Omental fat pad (tissue), 4 donors: ENCODE measurements around the gene STH. TPM values are rescaled to one million over a fixed set of nuclear protein-coding genes. Genes with fewer than 3 reads are reported as not detected.
"Not testable (repeated sequence)": the region's sequence is repeated elsewhere in the genome, so short reads cannot be mapped to it uniquely, and the experiment has no call there.

Experiments used
- ATAC-seq: fragments of 150-250 bp; one replicate; pipeline ENCODE4 v1.9.1; 2016; ENCODE audit warnings: mild to moderate bottlenecking, moderate library complexity; ENCODE audit not compliant: low FRiP score
- DNase-seq: peaks from one replicate; pipeline ENCODE4 v3.0.0-alpha.2; 2019; ENCODE audit warnings: low spot score
- total RNA-seq, 4 donors: library from RNA; depleted of rRNA; stranded (reverse); fragments of >200 nt; gene quantifications; one replicate each; pipeline ENCODE4 v1.1.0, GENCODE V29; 2016
- TF ChIP-seq, protein P1 (sequence below), 3 donors: fragments of 450-650 bp; IDR thresholded peaks; one replicate each; pipeline ENCODE4 v1.5.1; 2016 to 2017; ENCODE audit warnings: antibody characterized with exemption in 3 of 3, mild to moderate bottlenecking in 3 of 3, moderate library complexity in 2 of 3

Gene STH
- total RNA-seq, 4 donors from 2014 or later = not detected

DNA sequence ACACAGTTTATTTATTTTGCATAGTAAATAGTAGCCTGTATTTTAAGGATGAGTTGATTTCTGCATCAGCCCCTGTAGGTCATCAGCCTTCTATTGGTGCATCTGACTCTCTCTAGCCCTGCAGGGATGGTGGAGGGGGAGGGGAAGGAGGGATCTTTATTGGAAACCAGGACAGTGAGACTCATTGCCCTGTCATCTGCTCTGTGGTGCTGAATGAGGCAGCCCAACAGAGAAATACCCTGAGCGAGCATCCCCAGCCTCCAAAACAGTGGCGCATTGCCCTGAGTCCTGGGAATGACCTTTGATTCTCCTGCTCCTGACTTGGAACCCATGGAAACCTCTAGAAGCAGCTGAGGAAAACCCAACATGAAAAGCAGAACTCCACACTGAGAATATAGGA lies 45.5 kb upstream of the STH start:
- TF ChIP-seq, protein P1, sequence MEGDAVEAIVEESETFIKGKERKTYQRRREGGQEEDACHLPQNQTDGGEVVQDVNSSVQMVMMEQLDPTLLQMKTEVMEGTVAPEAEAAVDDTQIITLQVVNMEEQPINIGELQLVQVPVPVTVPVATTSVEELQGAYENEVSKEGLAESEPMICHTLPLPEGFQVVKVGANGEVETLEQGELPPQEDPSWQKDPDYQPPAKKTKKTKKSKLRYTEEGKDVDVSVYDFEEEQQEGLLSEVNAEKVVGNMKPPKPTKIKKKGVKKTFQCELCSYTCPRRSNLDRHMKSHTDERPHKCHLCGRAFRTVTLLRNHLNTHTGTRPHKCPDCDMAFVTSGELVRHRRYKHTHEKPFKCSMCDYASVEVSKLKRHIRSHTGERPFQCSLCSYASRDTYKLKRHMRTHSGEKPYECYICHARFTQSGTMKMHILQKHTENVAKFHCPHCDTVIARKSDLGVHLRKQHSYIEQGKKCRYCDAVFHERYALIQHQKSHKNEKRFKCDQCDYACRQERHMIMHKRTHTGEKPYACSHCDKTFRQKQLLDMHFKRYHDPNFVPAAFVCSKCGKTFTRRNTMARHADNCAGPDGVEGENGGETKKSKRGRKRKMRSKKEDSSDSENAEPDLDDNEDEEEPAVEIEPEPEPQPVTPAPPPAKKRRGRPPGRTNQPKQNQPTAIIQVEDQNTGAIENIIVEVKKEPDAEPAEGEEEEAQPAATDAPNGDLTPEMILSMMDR (IDR thresholded peaks at IDR 0.05) = no peak
- ATAC-seq = no peak
- DNase-seq = no peak

DNA sequence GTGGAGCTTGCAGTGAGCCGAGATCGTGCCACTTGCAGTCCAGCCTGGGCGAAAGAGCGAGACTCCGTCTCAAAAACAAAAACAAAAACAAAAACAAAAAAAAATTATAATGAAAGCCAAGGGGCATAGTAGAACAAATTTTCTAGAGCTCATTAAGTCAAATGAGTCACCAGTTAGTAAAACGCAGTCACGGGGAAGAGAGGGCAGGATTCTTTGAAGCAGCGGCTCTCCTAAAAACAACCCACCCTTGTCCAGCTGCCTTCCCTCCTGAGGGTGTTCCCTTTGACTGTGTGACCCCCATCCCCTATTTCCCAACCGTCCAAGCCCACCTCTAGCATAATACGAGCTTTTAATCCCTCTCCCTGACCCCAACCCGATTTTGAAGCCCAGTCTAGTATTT lies 44.1 kb upstream of the STH start:
- no peak for DNase-seq
- TF ChIP-seq, protein P1 (IDR thresholded peaks at IDR 0.05) = no peak
- no peak for ATAC-seq

DNA sequence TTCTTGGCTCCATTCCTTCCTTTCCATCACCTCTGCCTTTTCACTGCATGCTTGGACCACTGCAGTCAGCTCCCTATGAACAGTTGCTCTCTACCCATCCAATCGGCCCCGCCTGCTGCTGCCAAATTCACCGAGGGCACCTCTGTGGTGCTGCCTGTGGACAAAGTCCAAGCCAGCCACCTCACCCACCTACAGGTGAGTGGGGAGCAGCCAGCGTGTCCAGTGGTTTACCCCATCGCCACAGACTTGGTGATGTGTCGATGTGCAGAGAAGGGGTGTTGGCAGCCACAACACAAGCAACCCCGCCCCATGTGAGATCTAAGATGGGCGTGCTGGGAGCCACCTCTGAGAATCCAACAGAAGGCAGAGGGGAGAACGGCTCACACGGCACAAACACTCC lies 43.7 kb upstream of the STH start:
- no peak for ATAC-seq
- TF ChIP-seq, protein P1 (IDR thresholded peaks at IDR 0.05) = no peak
- no peak for DNase-seq

DNA sequence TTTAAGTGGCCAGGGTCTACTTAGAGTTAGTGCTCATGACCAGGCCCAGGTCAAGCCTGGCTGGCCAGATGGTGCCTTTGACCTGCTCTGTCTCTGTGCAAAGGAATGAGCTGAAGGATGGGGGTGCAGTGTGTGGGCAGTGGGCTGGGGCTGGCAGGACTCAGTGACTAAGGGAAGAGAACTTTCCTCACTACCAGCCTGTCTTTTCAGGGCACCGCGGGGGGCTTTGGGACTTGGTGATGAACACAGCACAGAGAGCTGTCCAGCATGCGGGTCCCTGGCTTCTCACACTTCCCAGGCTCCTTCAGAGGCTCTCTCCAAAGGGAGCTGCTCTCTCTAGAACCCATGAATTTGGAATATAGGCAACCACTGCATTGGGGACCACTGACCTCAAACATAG lies 43.0 kb upstream of the STH start:
- DNase-seq = no peak
- no peak for ATAC-seq
- TF ChIP-seq, protein P1 (IDR thresholded peaks at IDR 0.05) = no peak

DNA sequence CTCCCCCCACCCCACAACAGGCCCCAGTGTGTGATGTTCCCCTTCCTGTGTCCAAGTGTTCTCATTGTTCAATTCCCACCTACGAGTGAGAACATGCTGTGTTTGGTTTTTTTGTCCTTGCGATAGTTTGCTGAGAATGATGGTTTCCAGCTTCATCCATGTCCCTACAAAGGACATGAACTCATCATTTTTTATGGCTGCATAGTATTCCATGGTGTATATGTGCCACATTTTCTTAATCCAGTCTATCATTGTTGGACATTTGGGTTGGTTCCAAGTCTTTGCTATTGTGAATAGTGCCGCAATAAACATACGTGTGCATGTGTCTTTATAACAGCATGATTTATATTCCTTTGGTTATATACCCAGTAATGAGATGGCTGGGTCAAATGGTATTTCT lies 42.3 kb upstream of the STH start:
- ATAC-seq, DNase-seq: not testable (repeated sequence)

DNA sequence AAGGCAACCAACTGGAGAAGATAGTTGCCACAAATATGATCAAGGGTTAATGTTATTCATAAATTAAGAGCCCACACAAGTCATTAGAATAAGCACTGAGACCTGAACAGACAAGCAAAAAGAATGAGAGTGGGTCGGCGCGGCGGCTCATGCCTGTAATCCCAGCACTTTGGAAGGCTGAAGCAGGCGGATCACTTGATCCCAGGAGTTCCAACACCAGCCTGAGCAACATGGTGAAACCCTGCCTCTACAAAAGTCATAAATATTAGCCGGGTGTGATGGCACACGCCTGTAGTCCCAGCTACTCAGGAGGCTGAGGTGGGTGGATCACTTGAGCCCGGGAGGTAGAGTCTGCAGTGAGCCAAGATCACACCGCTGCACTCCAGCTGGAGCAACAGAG lies 40.7 kb upstream of the STH start:
- DNase-seq (no peak), ATAC-seq (no peak)
- TF ChIP-seq, protein P1 (IDR thresholded peaks at IDR 0.05) = no peak

DNA sequence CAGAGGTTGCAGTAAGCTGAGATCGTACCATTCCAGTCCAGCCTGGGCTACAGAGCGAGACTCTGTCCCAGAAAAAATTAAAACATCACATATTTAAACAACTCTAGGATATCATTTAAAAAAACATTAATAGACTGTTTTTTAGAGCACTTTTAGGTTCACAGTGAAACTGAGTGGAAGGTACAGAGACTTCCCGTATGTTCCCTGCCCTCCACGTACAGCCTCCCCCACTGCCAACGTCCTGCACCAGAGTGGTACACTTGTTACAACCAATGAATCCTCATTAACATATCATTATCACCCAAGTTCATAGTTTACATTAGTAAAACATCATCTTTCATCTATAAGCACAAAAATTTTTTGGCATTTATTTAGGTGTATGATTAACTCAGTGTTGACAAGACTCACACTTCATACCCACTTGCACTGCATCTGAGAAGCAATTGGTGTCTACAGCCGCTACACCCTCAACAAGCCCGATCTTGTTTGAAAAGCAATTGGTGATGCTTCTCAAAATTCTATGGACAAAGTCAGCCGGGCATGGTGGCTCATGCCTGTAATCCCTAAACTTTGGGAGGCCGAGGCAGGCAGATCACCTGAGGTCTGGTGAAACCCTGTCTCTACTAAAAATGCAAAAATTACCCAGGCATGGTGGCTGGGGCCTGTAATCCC lies 39.9 kb upstream of the STH start:
- TF ChIP-seq, protein P1 (IDR thresholded peaks at IDR 0.05) = no peak
- ATAC-seq (no peak), DNase-seq (no peak)
